Measurements from ENCODE around the gene DDX4.

DNA sequence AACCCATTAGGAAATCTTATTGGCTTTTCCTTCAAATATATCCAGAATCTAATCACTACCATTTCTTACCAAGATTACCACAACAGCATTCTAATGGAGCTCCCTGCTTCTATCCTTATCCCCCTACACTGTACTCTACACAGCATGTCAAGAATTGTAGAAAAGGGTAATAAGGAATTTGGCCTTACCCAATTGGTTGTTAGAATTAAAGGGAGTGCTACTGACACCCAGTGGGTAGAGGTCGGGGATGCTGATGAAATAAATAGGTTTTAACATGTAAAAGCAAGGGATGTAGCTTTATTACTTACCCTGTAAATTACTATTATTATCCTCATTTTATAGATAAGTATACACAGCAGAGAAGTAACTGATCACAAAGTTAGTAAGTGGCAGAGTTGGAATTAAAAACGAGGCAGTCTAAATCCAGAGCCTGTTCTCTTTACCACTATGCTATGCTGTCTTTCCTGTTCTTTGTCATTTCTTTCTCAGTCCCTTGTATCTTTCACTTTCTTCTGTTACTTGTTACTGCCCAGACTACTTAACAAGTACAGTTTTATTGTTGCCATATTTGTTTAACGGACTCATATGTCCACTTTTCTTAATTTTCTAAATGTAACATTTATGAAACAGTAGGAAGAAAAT lies 36.3 kb upstream of the DDX4 start:
- TF ChIP-seq ZNF232 (CRISPR knock-in tag; IDR thresholded peaks at IDR 0.05) (no peak), ZZZ3 (IDR thresholded peaks at IDR 0.05) (no peak)
